Muscle of back (tissue), 11 donors: Measurements from ENCODE around the gene RNF31. TPM values are rescaled to one million over a fixed set of nuclear protein-coding genes. Genes with fewer than 3 reads are reported as not detected.

Experiments
- DNase-seq, 3 donors: peaks; one replicate each; pipeline versions ENCODE4 v3.0.0 to v3.0.0-alpha.2; 2013
- polyA plus RNA-seq, 10 donors: library from polyadenylated mRNA; unstranded; fragments of 120-200 nt; gene quantifications; one replicate each; pipeline ENCODE4 v1.2.1, GENCODE V29; 2013; ENCODE audit not compliant: insufficient read length in 10 of 10

The RNF31 gene
- polyA plus RNA-seq, 10 donors, result 26.5 to 46.0 (median 33.1) TPM

DNA sequence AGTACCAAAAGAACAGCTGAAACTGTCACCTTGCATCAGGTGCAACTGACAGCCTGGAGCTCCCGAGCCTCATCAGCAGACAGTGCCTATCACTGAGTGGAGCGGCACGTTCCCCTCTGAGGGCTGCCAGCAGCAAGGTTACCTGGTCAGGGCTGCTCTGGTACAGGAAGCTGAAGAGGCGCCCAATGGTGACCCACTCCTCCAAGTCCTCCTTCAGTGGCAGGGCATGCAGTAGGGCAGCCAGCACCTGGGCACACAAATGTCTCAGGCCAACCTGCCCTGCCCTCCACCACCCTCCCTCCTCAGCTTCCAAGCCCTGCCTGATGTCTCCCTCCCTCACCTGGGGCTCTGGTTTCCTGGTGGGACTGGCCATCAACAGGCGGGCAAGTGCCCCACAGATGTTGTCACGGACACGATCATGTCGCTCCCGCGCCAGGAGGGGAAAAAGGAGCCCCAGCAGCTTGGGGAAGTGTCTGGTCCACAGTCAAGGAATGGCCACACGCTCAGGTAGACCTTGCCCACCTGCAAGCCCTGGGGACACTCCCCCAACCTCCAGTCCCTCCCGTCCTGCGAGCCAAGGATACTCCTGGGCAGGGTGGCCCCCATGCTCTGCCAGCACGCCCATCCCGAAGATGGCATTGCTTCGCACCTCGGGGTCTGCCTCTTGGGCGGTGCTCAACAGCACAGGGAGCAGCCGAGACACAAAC lies 34.2 kb downstream of the RNF31 start:
- DNase-seq, result no peak

DNA sequence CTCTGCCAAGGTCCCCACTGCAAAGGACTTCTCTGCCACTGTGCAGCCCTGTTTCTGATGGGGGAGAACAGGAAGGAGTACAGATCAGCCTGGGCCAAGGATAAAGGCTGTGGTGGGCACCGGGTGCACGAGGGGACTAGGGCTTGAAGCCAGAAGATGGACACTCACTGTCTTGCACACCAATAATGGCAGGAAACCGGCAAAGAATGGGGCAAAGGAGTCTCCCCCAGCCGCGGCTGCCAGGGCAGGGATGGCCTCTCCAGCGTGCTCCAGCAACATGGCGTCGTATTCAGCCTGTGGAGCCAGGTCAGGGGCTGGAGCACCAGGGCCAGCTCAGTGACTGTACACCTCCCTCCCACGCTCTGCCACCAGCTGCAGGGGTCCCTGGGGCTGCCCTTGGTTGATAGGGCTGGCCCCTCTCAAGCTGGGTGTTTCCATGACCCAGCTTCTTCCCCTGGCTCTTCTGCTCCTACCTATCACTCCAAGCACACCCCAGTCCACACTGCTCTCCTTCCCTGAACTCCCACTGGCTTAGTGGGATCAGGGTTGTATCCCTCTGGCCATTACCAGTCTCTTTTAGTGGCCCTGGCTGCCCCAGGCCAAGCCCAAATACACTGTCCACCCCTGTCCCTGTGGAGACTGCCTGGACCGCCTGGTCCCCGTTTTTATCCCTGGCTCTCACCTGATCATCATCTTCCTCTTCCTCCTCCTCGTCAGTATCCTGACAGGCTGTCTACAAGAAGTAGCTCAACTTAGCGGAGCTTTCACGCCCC lies 35.0 kb downstream of the RNF31 start:
- DNase-seq, result no peak

DNA sequence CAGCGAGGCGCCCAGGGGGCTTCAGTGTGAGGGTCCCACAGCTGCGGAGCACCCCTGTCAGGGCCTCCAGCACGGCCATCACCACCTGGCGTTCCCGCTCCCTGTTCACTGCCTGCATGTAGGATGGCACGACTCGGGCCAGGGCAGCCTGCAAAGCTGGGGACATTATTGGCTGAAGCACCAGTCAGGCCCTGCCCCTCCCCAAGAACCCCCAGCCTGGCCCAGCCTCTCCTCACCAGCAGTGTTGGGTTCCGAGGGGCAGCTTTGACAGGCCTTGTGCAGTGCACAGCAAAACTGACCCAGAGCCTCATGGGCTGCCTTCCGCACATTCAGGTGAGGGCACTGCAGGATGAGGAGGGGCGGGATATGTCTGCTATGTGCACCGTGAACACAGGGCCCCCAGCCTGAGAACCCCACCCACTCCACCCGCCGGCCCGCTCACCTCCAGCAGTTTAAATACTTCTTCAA lies 35.8 kb downstream of the RNF31 start:
- no peak for DNase-seq

DNA sequence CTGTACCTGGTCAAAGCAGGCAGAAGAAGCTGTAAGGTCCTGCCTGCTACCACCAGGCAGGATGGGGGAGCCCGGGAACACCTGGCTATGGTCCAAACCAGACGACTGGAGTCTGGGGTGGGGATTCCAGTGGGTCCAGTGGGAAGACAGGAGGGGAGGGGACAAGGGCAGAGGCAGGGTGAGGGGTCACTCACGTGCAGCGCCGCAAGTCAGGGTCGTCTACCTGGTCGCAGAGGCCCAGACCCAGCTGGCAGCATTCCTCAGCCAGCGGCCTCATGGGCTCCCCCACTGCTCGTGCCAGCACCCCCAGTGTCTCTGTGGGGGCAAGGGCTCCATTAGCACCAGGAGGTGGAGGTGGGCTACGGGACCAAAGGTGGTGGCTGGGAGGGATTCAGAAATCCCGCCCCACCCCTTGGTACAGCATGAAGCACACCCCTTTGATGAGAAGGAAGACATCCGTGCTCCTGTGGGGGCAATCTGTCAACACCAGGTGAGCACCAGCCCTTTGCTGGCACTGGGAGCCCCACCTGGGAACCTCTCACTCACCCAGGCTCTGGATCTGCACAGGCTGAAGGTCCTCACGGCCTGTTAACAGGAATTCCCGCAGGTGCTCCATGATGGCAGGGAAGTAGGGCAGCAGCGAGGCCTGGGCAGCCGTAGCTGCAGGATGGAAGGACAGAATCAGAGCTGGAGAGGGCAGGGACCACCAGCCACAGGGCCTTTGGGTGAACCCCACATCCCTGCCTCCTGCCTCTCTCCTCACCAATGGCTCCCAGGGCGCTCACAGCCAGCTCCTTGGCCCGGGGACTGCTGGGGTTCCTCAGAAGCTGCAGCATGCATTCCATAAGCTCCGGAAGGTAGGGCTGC lies 37.0 kb downstream of the RNF31 start:
- DNase-seq, result no peak

DNA sequence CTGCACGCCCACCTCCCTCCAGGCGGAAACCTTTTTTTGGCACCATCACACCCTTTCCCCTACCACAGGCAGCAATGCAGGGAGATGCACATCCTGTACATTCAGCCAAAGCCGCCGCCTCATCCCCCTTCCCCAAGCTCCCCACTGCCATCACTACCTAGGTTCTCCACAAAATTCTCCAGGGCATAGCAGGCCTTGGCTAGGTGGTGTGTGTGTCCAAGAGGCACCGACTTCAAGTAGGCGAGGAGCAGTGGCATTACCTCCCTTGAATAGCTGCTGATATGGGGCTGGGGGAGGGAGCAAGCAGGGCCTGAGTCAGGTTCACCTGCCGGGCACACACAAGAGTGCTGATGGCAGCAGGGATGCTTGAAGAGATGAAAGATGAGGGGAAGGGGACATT lies 37.7 kb downstream of the RNF31 start:
- no peak for DNase-seq

DNA sequence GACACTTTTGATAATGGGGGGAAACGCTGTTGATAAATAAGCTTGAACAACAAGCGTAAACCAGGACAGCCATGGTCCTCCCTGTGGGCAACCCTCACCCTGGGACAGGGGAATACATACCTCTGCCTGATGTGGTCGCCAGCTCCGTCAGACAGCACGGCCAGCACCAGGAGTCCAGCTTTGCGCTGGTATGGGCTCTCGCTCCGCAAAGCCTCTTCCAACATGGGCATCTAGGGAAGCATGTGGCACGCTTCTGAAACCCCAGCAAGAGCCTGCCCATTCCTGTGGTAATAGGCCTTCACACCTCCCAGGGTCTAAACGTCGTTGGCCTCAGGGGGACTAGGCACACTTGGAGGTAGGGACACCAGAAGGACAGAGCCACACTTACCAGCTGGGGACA lies 38.4 kb downstream of the RNF31 start:
- DNase-seq, result no peak

GRCh38 chr14:24186831-24187538 lies 39.7 kb downstream of the RNF31 start:
- DNase-seq, result no peak

DNA sequence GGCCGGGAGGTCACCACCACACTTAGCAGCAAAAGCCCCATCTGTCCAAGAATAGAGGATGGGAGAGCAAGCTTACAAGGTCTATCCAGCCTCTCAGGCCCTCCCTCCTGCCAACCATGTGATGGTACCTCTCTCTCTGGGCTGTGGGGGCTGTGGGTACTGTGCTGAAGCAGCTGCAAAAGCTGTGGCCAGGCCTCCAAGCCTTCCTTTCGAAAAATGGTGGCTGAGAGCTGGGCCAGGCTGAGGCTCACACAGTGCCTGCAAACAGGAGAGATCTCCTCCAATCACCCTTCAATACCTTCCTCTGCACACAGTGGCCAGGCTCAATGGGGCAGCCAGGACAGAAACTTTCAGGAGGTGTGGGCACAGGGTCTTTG lies 40.2 kb downstream of the RNF31 start:
- DNase-seq, result no peak

GRCh38 chr14:24188251-24189058 lies 41.2 kb downstream of the RNF31 start, which contains the start of gene IPO4:
TSS of gene IPO4 (minus strand) at chr14:24188816. CDS start at chr14:24188787, 29 bp downstream.
- DNase-seq, result peak; percentile 97 to 98 (median 97)

GRCh38 chr14:24189059-24189375 lies 41.7 kb downstream of the RNF31 start:
- DNase-seq, result no peak

- DNase-seq, result no peak
Observed at GRCh38 chr14:24189460-24189859, 42.2 kb downstream of the RNF31 start.

GRCh38 chr14:24190416-24190815 lies 43.1 kb downstream of the RNF31 start:
- no peak for DNase-seq

DNA sequence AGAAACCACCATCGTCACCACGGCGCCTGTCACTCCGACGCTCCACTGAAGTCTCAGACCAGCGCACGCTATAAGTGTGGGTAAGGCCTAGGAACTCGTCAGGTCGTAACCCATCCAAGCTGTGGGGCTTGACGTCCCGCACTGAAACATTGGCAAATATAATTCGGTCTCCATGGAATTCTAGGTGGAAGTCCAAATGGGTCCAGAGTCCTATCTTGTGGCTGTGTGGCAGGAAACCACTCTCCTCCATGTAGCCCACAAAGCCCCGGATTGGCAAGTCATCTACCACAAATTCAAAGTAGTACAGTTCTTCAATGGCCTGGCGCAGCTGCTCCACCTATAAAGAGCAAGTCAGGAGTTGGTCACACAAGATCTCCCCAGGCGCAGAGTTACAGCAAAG lies 45.6 kb downstream of the RNF31 start:
- DNase-seq, result no peak

GRCh38 chr14:24194186-24194872 lies 47.0 kb downstream of the RNF31 start:
- DNase-seq, result no peak

DNA sequence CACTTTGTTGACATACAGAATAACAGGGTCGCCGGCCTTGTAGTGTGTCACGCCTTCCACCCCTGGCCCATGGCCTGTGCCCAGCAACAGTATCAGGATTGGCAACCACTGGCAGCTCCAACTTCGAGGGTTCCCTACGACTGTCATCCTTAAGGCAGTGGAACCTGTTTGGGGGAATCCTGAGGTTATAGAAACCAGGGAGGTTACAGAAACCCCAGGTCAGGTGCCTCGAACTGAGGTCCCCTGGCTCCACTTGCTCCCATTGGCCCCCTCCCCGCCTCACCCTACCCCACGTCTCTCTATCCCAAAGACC lies 47.5 kb downstream of the RNF31 start:
- no peak for DNase-seq

DNA sequence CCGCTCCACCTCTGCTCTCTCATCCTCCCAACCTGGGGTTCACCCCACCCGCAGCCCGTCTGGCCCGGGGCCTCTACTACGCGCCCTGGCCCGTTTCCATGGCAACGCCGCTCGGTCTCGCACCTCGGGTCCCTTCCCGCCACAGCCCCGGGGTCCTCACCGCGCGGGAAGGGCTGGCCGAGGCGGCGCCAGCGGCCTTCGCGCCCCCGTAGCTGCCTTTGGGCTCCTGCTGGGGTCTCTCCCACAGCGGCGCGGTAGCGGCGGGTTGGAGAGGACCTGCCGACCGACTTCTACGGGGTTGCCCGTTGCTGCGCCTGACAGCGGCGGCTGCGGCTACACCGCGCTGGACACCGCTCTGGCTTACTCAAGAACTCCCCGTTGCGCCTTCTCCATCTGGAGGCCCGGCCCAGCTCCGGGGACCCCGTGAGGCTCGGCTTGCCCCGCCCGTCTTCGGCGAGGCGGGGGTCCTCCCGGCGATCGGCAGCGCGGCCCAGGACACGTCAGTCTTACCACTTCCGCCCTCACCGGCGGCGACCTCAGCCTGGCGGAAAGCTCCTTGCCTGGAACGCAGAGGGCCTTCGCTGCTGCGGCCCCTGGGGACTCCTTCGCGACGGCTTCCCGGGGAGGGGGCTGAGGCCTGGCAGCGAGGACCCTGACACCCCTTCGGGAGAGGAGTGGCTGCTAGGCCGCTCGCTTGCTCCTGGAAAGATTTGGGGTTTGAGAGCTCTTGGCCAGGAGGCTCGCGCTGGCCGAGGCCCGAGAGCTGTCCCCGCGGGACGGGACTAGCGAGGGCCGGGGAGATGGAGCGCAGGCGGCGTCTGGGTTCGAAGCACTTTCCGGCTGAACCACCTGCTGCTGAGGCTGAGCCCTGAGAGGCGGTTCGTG lies 48.1 kb downstream of the RNF31 start, which contains the start of gene TM9SF1:
Gene TM9SF1 (minus strand): TSS at position 256 of the 885 bp plus-strand sequence. CDS start 422 bp downstream, outside the sequence.
- DNase-seq, result peak; percentile 83 to 98 (median 94)

GRCh38 chr14:24196071-24197055 lies 49.1 kb downstream of the RNF31 start:
- DNase-seq, result no peak

- no peak for DNase-seq
Observed at GRCh38 chr14:24197056-24197450, 49.8 kb downstream of the RNF31 start.
